ENCODE results near the gene KCNJ2. TPM values are rescaled to one million over a fixed set of nuclear protein-coding genes. Genes with fewer than 3 reads are reported as not detected.

Gene KCNJ2
- total and polyA plus RNA-seq, 12 donors, result 0.22 to 3.6 (median 2.1) TPM

- intact Hi-C loops (cut with DNase I), result no loop called here
- 62 to 78% (median 73%) methylated on average over 3 of the region's 3 CpGs for WGBS, 4 donors
- H3K27me3 ChIP-seq, result no peaks in the 10 kb centered on the region
- no peaks in the 10 kb centered on the region for H3K4me1 ChIP-seq (replicated peaks in 1 of 2)
- no peaks in the 10 kb centered on the region for H3K36me3 ChIP-seq (replicated peaks in 1 of 2)
- DNase-seq, result no peak
- H3K9me3 ChIP-seq (replicated peaks in 1 of 3), result no peaks in the 10 kb centered on the region
- H3K27ac ChIP-seq, result no peak overlapping the region
- TF ChIP-seq POLR2A (IDR thresholded peaks at IDR 0.05) (no peak), CTCF (IDR thresholded peaks at IDR 0.05) (no peak)
- H3K4me3 ChIP-seq, result no peak overlapping the region
These were observed 48.2 kb upstream of the KCNJ2 start for GRCh38 chr17:70121126-70121525.

GRCh38 chr17:70123193-70123592 is 46.1 kb upstream of the KCNJ2 start:
- no peak for DNase-seq
- no peaks in the 10 kb centered on the region for H3K9me3 ChIP-seq (replicated peaks in 1 of 3)
- intact Hi-C loops (cut with DNase I), result no loop called here
- WGBS, 4 donors, result 55 to 64% (median 59%) methylated on average over 2 of the region's 2 CpGs
- H3K27ac ChIP-seq, result no peak overlapping the region
- no peaks in the 10 kb centered on the region for H3K27me3 ChIP-seq
- no peak overlapping the region for H3K4me3 ChIP-seq
- TF ChIP-seq POLR2A (IDR thresholded peaks at IDR 0.05), result no peak
- TF ChIP-seq CTCF (IDR thresholded peaks at IDR 0.05), result no peak
- H3K4me1 ChIP-seq (replicated peaks in 1 of 2), result no peaks in the 10 kb centered on the region
- no peaks in the 10 kb centered on the region for H3K36me3 ChIP-seq (replicated peaks in 1 of 2)

- DNase-seq, result no peak
- no peaks in the 10 kb centered on the region for H3K9me3 ChIP-seq (replicated peaks in 1 of 3)
- TF ChIP-seq POLR2A (IDR thresholded peaks at IDR 0.05), result no peak
- no peak for TF ChIP-seq CTCF (IDR thresholded peaks at IDR 0.05)
- no peak overlapping the region for H3K4me3 ChIP-seq
- no peaks in the 10 kb centered on the region for H3K4me1 ChIP-seq (replicated peaks in 1 of 2)
- no peak overlapping the region for H3K27ac ChIP-seq
- H3K36me3 ChIP-seq (replicated peaks in 1 of 2), result no peaks in the 10 kb centered on the region
- no peaks in the 10 kb centered on the region for H3K27me3 ChIP-seq
- intact Hi-C loops (cut with DNase I), result no loop called here
- 68 to 85% (median 76%) methylated on average over 3 of the region's 3 CpGs for WGBS, 4 donors
These were observed 44.6 kb upstream of the KCNJ2 start for GRCh38 chr17:70124723-70125122.

GRCh38 chr17:70127221-70127873 is 42.0 kb upstream of the KCNJ2 start:
- no peak for TF ChIP-seq POLR2A (IDR thresholded peaks at IDR 0.05)
- TF ChIP-seq CTCF (IDR thresholded peaks at IDR 0.05), result no peak
- intact Hi-C loops (cut with DNase I), result no loop called here
- Histone ChIP-seq H3K9me3 (replicated peaks in 1 of 3) (no peaks in the 10 kb centered on the region), H3K4me1 (replicated peaks in 1 of 2) (no peaks in the 10 kb centered on the region), H3K4me3 (no peak overlapping the region), H3K27ac (no peak overlapping the region), H3K27me3 (no peaks in the 10 kb centered on the region), H3K36me3 (replicated peaks in 1 of 2) (no peaks in the 10 kb centered on the region)
- DNase-seq, result no peak
- 91 to 96% (median 92%) methylated on average over 6 of the region's 6 CpGs for WGBS, 4 donors
